ENCODE measurements around the gene P2RY11.

Gene P2RY11

GRCh38 chr19:10076535-10076934 is 35.0 kb upstream of the P2RY11 start:
- TF ChIP-seq CTCF (IDR thresholded peaks at IDR 0.05; ENCODE audit: borderline replicate concordance, control extremely low read depth, extremely low read depth, insufficient read depth, missing control alignments), result no peak
- in situ Hi-C loops (cut with MboI; ENCODE audit: low sequenced_read_pairs, unreplicated experiment), result no loop called here
- no peak for DNase-seq (ENCODE audit: low spot score)

- no peak for DNase-seq (ENCODE audit: low spot score)
- in situ Hi-C loops (cut with MboI; ENCODE audit: low sequenced_read_pairs, unreplicated experiment), result no loop called here
- no peak for TF ChIP-seq CTCF (IDR thresholded peaks at IDR 0.05; ENCODE audit: borderline replicate concordance, control extremely low read depth, extremely low read depth, insufficient read depth, missing control alignments)
These were observed 33.2 kb upstream of the P2RY11 start for GRCh38 chr19:10078329-10078728.

GRCh38 chr19:10079031-10079453 is 32.5 kb upstream of the P2RY11 start:
- no peak for DNase-seq (ENCODE audit: low spot score)
- no peak for TF ChIP-seq CTCF (IDR thresholded peaks at IDR 0.05; ENCODE audit: borderline replicate concordance, control extremely low read depth, extremely low read depth, insufficient read depth, missing control alignments)
- in situ Hi-C loops (cut with MboI; ENCODE audit: low sequenced_read_pairs, unreplicated experiment), result no loop called here

GRCh38 chr19:10083911-10084310 is 27.6 kb upstream of the P2RY11 start:
- DNase-seq (ENCODE audit: low spot score), result no peak
- in situ Hi-C loops (cut with MboI; ENCODE audit: low sequenced_read_pairs, unreplicated experiment), result no loop called here
- no peak for TF ChIP-seq CTCF (IDR thresholded peaks at IDR 0.05; ENCODE audit: borderline replicate concordance, control extremely low read depth, extremely low read depth, insufficient read depth, missing control alignments)

GRCh38 chr19:10084803-10085202 is 26.7 kb upstream of the P2RY11 start:
- DNase-seq (ENCODE audit: low spot score), result no peak
- in situ Hi-C loops (cut with MboI; ENCODE audit: low sequenced_read_pairs, unreplicated experiment), result no loop called here
- no peak for TF ChIP-seq CTCF (IDR thresholded peaks at IDR 0.05; ENCODE audit: borderline replicate concordance, control extremely low read depth, extremely low read depth, insufficient read depth, missing control alignments)

- in situ Hi-C loops (cut with MboI; ENCODE audit: low sequenced_read_pairs, unreplicated experiment), result no loop called here
- peak; percentile 96 for DNase-seq (ENCODE audit: low spot score)
These were observed 25.6 kb upstream of the P2RY11 start, which contains the start of gene SHFL for GRCh38 chr19:10085641-10086590. TSS of gene SHFL (plus strand) at chr19:10086317. CDS start at chr19:10086428, 111 bp downstream.

More at GRCh38 chr19:10085641-10086590, 25.6 kb upstream of the P2RY11 start, which contains the start of gene SHFL:
- TF ChIP-seq CTCF (IDR thresholded peaks at IDR 0.05; ENCODE audit: borderline replicate concordance, control extremely low read depth, extremely low read depth, insufficient read depth, missing control alignments), result no peak

Measured in GM13976 (cell line).